ENCODE data around the gene COIL.

DNA sequence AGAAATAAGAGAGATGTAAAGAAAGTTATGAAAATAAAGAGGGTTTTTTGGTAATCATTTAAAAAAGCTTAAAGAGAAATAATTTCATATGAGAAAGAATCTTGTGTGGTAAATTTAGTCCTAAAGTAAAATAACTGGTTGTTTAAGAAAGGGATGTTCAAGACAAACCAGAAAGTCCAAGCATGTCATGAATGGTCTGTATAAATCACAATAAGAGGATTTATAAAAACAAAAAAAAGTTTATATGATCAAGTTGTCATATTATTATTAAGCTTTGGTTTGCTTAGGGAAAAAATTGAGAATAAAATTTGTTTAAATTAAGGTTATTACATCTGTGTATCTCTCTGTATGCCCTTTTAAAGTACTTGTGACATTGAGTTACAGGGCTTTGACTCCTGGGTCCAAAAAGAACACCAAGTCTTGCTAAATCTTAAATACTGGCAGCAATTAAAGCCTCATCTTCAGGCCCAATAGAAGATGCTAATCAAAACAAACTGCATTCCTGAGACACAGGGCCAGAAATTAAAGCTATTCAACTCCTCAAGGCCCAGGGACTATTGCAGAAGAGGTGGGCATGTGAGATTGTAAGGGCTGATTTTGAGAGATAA, 31.4 kb downstream of the COIL start:
- TF ChIP-seq CTCF (conservative IDR thresholded peaks at IDR 0.05; ENCODE audit: low read depth, low read length): no peak
- no peak for TF ChIP-seq EZH2phosphoT487 (IDR thresholded peaks at IDR 0.05; ENCODE audit: borderline replicate concordance, low read length)

All from PC-3 (cell line).